SK-N-MC (cell line): ENCODE measurements around the gene LRMDA.

Source experiments
- EZH2 ChIP-seq: fragments of 200-600 bp; sonication (generic); IDR thresholded peaks from one replicate; pipeline ENCODE4 v1.6.1; 2017; ENCODE audit warnings: antibody characterized with exemption
- FOXP2 ChIP-seq: optimal IDR thresholded peaks from 2 replicates; pipeline ENCODE3; 2011; ENCODE audit warnings: mild to moderate bottlenecking, moderate library complexity; ENCODE audit not compliant: insufficient read depth; ENCODE audit errors: extremely low read length, control extremely low read depth
- POLR2AphosphoS5 ChIP-seq: IDR thresholded peaks from 2 replicates; pipeline ENCODE4 v1.6.1; 2012; ENCODE audit warnings: mild to moderate bottlenecking, low read depth, low read length, borderline replicate concordance

DNA sequence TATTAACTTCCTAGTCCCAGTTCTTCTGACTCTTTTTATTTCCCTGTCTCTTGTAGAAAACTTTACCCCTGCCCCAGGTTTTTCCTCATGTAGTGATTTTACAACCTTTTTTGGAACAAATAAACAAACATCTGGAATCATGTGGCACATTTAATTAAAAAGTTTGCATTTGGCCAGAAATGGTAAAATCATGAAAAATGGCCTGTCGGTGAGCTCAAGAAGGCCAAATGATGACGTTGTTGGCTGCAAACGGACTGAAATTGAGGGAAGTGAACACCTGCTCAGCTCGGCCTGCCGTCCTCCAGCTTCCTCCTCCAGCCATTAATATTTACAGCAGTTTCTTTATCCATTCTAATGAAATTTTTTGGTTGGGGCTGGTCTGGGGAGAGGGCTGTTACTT, 902.8 kb downstream of the LRMDA start:
- TF ChIP-seq POLR2AphosphoS5 (no peak), EZH2 (no peak), FOXP2 (no peak)
